Brain pericyte (primary cell): ENCODE data around the gene PBX1.

ENCODE experiments used
- DNase-seq: peaks from one replicate; pipeline ENCODE4 v3.0.0-alpha.2; 2012; ENCODE audit warnings: low read depth, low spot score

Gene PBX1

GRCh38 chr1:164720440-164721227 is 161.7 kb downstream of the PBX1 start:
- peak; percentile 53 for DNase-seq

DNA sequence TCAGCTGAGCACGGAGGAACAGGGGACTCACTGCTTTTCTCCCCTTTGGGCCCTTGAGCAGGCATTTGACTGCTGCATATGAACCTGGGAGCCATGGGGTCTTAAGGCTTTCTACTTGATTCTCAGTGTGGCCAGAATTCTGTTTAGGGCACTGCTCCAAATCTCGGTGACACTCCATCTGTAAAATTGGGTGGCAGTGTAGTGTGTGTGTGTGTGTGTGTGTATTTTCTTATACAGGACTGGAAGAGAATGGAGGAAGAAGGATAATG is 162.2 kb downstream of the PBX1 start:
- DNase-seq, result no peak

- no peak for DNase-seq
These were observed 164.4 kb downstream of the PBX1 start for GRCh38 chr1:164723296-164723798.

- no peak for DNase-seq
These were observed 166.4 kb downstream of the PBX1 start for GRCh38 chr1:164725401-164725800.

DNA sequence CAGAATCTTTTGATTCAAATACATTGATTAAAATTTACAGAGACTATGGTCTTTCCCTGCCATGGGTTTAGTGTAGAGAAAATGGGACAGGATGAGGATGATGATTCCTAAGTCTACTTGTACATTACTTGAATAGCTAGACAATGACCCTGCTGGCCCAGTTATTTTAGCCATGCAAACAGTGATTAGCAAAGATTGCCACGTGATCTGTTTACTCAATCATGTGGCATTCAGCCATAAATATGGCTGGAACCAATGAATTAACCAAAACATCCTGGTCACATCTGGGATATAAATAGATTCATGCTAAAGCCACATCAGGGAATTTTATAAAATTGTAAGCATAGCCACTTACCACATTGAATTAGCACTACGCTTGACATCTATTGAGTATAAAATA is 167.3 kb downstream of the PBX1 start:
- no peak for DNase-seq

DNA sequence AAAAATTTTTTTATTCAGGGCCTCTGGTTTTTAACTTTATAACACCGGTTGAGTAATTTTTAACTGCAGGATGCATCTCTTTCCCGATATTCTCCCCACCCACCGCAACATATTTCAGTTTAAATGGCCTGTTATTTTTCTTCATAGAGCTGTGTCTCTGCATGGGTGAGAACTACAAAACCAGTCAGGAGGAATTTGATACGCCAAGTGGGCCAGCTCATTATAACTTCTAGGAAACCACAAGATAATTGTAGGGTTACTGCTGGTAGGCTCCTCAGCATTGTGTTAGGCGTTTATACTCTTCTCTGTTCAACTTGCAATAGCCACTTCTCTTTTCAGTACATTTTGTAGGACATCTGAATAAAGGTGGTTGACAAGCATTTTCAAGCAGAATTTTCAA is 169.7 kb downstream of the PBX1 start:
- no peak for DNase-seq

GRCh38 chr1:164731161-164731876 is 172.3 kb downstream of the PBX1 start:
- no peak for DNase-seq

DNA sequence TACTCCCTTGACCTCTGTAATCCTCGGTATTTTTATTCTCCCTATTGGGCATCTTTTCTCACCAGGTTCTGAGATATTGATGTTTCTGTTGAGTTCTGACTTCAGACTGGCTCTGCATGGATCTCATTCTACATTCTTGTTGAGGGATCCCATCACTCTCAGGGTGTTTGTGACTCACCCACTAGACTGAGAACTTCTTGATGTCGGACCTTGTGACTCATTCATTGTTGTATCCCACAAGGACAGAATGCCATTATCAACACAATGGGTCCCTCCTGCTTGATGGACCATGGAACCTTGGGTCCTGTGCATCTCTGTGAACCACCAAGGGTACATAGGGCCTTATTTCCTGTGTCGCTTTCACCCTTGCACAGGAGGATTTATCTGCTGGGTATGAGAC is 174.1 kb downstream of the PBX1 start:
- no peak for DNase-seq

- no peak for DNase-seq
These were observed 174.8 kb downstream of the PBX1 start for GRCh38 chr1:164733734-164734133.

- no peak for DNase-seq
These were observed 176.5 kb downstream of the PBX1 start for GRCh38 chr1:164735315-164736052.

GRCh38 chr1:164736137-164736536 is 177.2 kb downstream of the PBX1 start:
- no peak for DNase-seq

- DNase-seq, result no peak
These were observed 180.2 kb downstream of the PBX1 start for GRCh38 chr1:164739189-164739588.

DNA sequence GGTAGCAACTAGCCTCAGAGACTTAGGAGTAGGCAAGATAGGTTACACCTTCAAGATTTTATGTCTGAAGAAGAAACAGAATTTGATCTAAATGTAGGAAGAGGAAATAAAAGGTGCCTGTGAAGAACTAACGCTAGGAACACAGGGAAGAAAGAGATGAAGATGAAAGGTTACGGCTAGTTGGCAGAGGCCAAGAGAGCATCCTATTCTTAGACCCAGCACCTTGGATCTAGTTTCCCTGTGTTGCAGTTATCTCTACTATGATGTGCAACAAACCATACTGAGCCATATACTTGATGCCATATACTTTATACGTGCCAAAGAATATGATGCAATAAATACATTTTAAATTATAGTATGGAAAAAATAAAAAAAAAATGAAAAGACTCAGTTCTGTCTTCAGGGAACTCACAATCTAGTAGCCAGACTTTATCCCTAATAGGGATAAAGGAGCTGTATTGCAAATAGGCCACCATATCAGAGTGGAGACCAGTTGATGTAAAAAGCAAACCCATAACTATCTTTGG is 181.1 kb downstream of the PBX1 start:
- no peak for DNase-seq

GRCh38 chr1:164742745-164743144 is 183.8 kb downstream of the PBX1 start:
- no peak for DNase-seq

GRCh38 chr1:164743976-164744375 is 185.0 kb downstream of the PBX1 start:
- DNase-seq, result no peak

- DNase-seq, result no peak
These were observed 186.8 kb downstream of the PBX1 start for GRCh38 chr1:164745736-164746135.

DNA sequence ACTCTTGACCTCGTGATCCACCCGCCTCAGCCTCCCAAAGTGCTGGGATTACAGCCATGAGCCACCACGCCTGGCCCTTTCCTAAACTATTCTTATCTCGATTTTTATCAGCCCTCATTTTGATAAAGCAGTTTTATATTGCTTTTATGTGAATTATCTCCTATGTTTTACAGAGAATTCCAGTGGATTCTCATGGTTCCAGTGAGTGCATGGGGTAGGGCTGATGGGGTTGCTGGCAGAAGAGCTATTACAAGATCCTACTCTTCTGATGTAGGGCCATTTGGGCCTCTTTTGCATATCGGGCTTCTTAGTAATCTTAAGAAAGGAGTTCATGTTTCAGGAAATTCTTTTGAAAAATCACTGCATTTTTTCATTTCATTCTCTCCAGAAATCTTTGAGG is 187.6 kb downstream of the PBX1 start:
- no peak for DNase-seq

DNA sequence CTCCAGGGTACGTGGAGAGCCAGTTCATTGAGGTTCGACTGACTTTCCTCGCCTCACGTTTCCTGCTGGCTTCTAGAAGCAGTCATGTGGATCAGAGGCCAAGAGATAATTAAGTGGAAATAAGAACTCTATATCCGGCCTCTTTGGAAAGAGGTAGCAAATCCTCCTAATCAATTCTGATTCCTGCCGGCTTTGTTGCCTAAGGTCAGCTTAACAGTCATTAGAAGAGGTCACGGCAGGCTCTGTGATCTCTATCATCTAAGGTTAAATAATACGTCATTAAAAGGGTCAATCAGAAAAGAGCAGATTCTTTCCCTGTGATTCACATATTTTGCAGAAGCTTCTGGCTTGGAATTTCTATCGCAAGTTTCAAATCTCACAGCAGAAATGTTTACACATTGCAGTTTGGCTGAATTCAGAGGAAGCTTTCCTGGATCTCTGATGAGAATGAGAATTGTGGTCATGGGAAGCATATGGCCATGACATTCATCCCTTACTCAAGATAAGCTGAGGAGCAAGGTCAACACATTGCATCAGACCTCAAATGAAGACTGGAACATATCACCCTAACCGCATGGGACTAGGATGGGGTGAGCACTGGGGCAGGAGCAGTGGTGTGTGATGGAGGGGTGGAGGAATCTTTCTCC is 189.4 kb downstream of the PBX1 start:
- peak; percentile 72 for DNase-seq

GRCh38 chr1:164753521-164754077 is 194.6 kb downstream of the PBX1 start:
- no peak for DNase-seq

- DNase-seq, result no peak
These were observed 195.2 kb downstream of the PBX1 start for GRCh38 chr1:164754088-164754600.

GRCh38 chr1:164755690-164756089 is 196.7 kb downstream of the PBX1 start:
- DNase-seq, result no peak
